Prostate gland (tissue), 2 donors: ENCODE data around the gene UVRAG.

Experiments used
- POLR2AphosphoS5 ChIP-seq: sonication (generic); formaldehyde crosslinking; IDR thresholded peaks from one replicate; pipeline ENCODE4 v1.6.1; 2017; ENCODE audit warnings: antibody characterized with exemption
- TF ChIP-seq, protein P1 (sequence below), 4 experiments: fragments of 200-600 bp in 2 of 4; fragments of 450-650 bp in 2 of 4; sonication (generic) in 2 of 4; IDR thresholded peaks; 1 replicate in 3 of 4; 2 replicates in 1 of 4; pipeline ENCODE4 v1.5.1; 2016 to 2019; ENCODE audit warnings: antibody characterized with exemption in 4 of 4, mild to moderate bottlenecking in 2 of 4, moderate library complexity in 2 of 4

DNA sequence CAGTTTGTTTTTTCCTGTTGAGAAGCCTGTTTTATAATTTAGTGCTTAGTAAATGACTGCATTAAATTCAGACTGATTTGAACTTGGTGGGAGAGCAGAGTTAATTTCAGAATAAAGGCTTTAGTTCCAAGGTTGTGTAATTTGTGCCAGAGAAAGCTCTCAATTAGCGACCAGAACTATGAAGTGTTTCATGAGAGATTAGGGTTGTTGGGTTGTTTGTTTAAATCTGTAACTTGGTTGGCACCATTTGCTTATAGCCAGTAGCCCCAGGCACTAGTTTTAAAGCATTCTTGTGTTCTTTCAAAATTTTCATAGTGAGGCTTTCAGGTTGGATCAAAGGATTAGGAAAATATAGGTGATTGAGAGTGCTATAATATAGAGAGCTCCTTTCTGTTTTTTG lies 25.5 kb downstream of the UVRAG start:
- TF ChIP-seq, protein P1, sequence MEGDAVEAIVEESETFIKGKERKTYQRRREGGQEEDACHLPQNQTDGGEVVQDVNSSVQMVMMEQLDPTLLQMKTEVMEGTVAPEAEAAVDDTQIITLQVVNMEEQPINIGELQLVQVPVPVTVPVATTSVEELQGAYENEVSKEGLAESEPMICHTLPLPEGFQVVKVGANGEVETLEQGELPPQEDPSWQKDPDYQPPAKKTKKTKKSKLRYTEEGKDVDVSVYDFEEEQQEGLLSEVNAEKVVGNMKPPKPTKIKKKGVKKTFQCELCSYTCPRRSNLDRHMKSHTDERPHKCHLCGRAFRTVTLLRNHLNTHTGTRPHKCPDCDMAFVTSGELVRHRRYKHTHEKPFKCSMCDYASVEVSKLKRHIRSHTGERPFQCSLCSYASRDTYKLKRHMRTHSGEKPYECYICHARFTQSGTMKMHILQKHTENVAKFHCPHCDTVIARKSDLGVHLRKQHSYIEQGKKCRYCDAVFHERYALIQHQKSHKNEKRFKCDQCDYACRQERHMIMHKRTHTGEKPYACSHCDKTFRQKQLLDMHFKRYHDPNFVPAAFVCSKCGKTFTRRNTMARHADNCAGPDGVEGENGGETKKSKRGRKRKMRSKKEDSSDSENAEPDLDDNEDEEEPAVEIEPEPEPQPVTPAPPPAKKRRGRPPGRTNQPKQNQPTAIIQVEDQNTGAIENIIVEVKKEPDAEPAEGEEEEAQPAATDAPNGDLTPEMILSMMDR (IDR thresholded peaks at IDR 0.05) = no peak
- no peak for TF ChIP-seq POLR2AphosphoS5
